ENCODE data around the gene MYEOV.

The MYEOV gene

GRCh38 chr11:69343401-69344321 lies 49.7 kb downstream of the MYEOV start:
- DNase-seq = no peak

- no peak for DNase-seq
Measured at GRCh38 chr11:69344570-69345145, 50.7 kb downstream of the MYEOV start.

Data from NCI-H524 treated with DMSO at 0.1 percent for 48 hours (cell line).